WTC11 (cell line): ENCODE measurements around the gene TMEM263. TPM values are rescaled to one million over a fixed set of nuclear protein-coding genes. Genes with fewer than 3 reads are reported as not detected.

Experiments used
- ATAC-seq: fragments of 200-7000 bp; cut with Tn5 transposase; 2 replicates; pipeline ENCODE4 v1.10.0; 2021; ENCODE audit warnings: mild to moderate bottlenecking, moderate library complexity
- CTCF ChIA-PET: fragments of 300-600 bp; sonication (Branson Sonifier 250); formaldehyde crosslinking; loops from one replicate; lab custom pipeline; 2021; ENCODE audit warnings: antibody characterized with exemption; lab: Charles Lee
- POLR2A ChIA-PET: fragments of 350-600 bp; sonication (Branson Sonifier 250); formaldehyde crosslinking; loops from one replicate; lab custom pipeline; 2021; ENCODE audit warnings: antibody characterized with exemption; lab: Charles Lee
- DNase-seq: peaks from one replicate; pipeline ENCODE4 v3.0.0; 2021; ENCODE audit warnings: low spot score
- H3K27ac Mint-ChIP-seq: 2 replicates; pipeline ENCODE4 v1.8.0; 2021; ENCODE audit warnings: mixed read lengths
- H3K27me3 Mint-ChIP-seq: 2 replicates; pipeline ENCODE4 v1.8.0; 2021; ENCODE audit warnings: low read depth, mild to moderate bottlenecking, moderate library complexity, mixed read lengths
- H3K36me3 Mint-ChIP-seq: 2 replicates; pipeline ENCODE4 v1.8.0; 2021; ENCODE audit warnings: mixed read lengths
- H3K4me1 Mint-ChIP-seq: 2 replicates; pipeline ENCODE4 v1.8.0; 2022; ENCODE audit warnings: mixed read lengths
- H3K4me3 Mint-ChIP-seq: 2 replicates; pipeline ENCODE4 v1.8.0; 2021; ENCODE audit warnings: mild to moderate bottlenecking, moderate library complexity, mixed read lengths
- H3K9me3 Mint-ChIP-seq: 2 replicates; pipeline ENCODE4 v1.8.0; 2021; ENCODE audit warnings: mixed read lengths
- CBFB ChIP-seq: sonication (generic); formaldehyde crosslinking; IDR thresholded peaks from 2 replicates; pipeline ENCODE4 v1.8.1; 2022; ENCODE audit warnings: mild to moderate bottlenecking, low read depth, missing genetic modification reagents
- CREM ChIP-seq: sonication (generic); formaldehyde crosslinking; IDR thresholded peaks from 2 replicates; pipeline ENCODE4 v1.8.1; 2022; ENCODE audit warnings: mild to moderate bottlenecking, missing genetic modification reagents, moderate library complexity
- ESRRA ChIP-seq: sonication (generic); formaldehyde crosslinking; IDR thresholded peaks from 2 replicates; pipeline ENCODE4 v1.8.1; 2022; ENCODE audit warnings: mild to moderate bottlenecking, missing genetic modification reagents, borderline replicate concordance
- ETV6 ChIP-seq: sonication (generic); formaldehyde crosslinking; IDR thresholded peaks from 2 replicates; pipeline ENCODE4 v1.8.1; 2022; ENCODE audit warnings: mild to moderate bottlenecking, missing genetic modification reagents
- FOXP1 ChIP-seq: sonication (generic); formaldehyde crosslinking; IDR thresholded peaks from 2 replicates; pipeline ENCODE4 v1.8.0; 2022; ENCODE audit warnings: missing genetic modification reagents, mild to moderate bottlenecking, moderate library complexity, borderline replicate concordance
- JAZF1 ChIP-seq: fragments of 250-450 bp; sonication (Bioruptor Pico); IDR thresholded peaks from 2 replicates; pipeline ENCODE4 v1.9.0; 2021; ENCODE audit warnings: moderate library complexity, mild to moderate bottlenecking, inconsistent platforms
- KAT7 ChIP-seq: sonication (generic); formaldehyde crosslinking; IDR thresholded peaks from 2 replicates; pipeline ENCODE4 v1.8.1; 2023; ENCODE audit warnings: missing genetic modification reagents, mild to moderate bottlenecking, borderline replicate concordance
- MXD4 ChIP-seq: fragments of 250-450 bp; sonication (Bioruptor Pico); IDR thresholded peaks from 2 replicates; pipeline ENCODE4 v1.8.0; 2021; ENCODE audit warnings: mild to moderate bottlenecking, moderate library complexity, borderline replicate concordance
- NR2C2 ChIP-seq: sonication (generic); formaldehyde crosslinking; IDR thresholded peaks from 2 replicates; pipeline ENCODE4 v1.8.0; 2022; ENCODE audit warnings: mild to moderate bottlenecking, missing genetic modification reagents
- PRRX2 ChIP-seq: fragments of 250-450 bp; sonication (Bioruptor Pico); IDR thresholded peaks from 2 replicates; pipeline ENCODE4 v1.8.0; 2021; ENCODE audit warnings: mild to moderate bottlenecking
- RELA ChIP-seq: sonication (generic); formaldehyde crosslinking; IDR thresholded peaks from 2 replicates; pipeline ENCODE4 v1.8.1; 2022; ENCODE audit warnings: missing genetic modification reagents, mild to moderate bottlenecking, borderline replicate concordance
- SOX15 ChIP-seq: fragments of 250-450 bp; sonication (Bioruptor Pico); IDR thresholded peaks from 2 replicates; pipeline ENCODE4 v1.9.0; 2021; ENCODE audit warnings: mild to moderate bottlenecking
- SP1 ChIP-seq: sonication (generic); formaldehyde crosslinking; conservative IDR thresholded peaks from 2 replicates; pipeline ENCODE4 v1.8.1; 2022; ENCODE audit warnings: missing genetic modification reagents
- TEAD1 ChIP-seq: sonication (generic); formaldehyde crosslinking; IDR thresholded peaks from 2 replicates; pipeline ENCODE4 v1.8.0; 2022; ENCODE audit warnings: mild to moderate bottlenecking, missing genetic modification reagents
- ZNF396 ChIP-seq: fragments of 250-450 bp; sonication (Bioruptor Pico); IDR thresholded peaks from 2 replicates; pipeline ENCODE4 v1.8.0; 2021; ENCODE audit warnings: mild to moderate bottlenecking, moderate library complexity, borderline replicate concordance
- ZNF423 ChIP-seq: fragments of 250-450 bp; sonication (Bioruptor Pico); IDR thresholded peaks from 2 replicates; pipeline ENCODE4 v2.1.2; 2022; ENCODE audit warnings: mild to moderate bottlenecking, moderate library complexity
- total RNA-seq: library from RNA; stranded (reverse); gene quantifications from 3 replicates; pipeline ENCODE4 v1.2.3, GENCODE V29; 2021
- TF ChIP-seq, protein P1 (sequence below): fragments of 250-450 bp; sonication (Bioruptor Pico); IDR thresholded peaks from 2 replicates; pipeline ENCODE4 v1.9.0; 2021; ENCODE audit warnings: moderate library complexity, mild to moderate bottlenecking, inconsistent platforms, borderline replicate concordance
- TF ChIP-seq, protein P2 (sequence below): sonication (generic); formaldehyde crosslinking; conservative IDR thresholded peaks from 2 replicates; pipeline ENCODE4 v1.8.1; 2023; ENCODE audit warnings: mild to moderate bottlenecking, low read depth, missing genetic modification reagents, moderate library complexity
- TF ChIP-seq, protein P3 (sequence below): sonication (generic); formaldehyde crosslinking; IDR thresholded peaks from 2 replicates; pipeline ENCODE4 v1.8.0; 2022; ENCODE audit warnings: mild to moderate bottlenecking, missing genetic modification reagents
- TF ChIP-seq, protein P4 (sequence below): sonication (generic); formaldehyde crosslinking; IDR thresholded peaks from 2 replicates; pipeline ENCODE4 v1.8.1; 2022; ENCODE audit warnings: low read depth, mild to moderate bottlenecking, moderate library complexity, missing genetic modification reagents, borderline replicate concordance
- TF ChIP-seq, protein P5 (sequence below): sonication (generic); formaldehyde crosslinking; IDR thresholded peaks from 2 replicates; pipeline ENCODE4 v1.8.0; 2022; ENCODE audit warnings: mild to moderate bottlenecking, missing genetic modification reagents
- TF ChIP-seq, protein P6 (sequence below): sonication (generic); formaldehyde crosslinking; IDR thresholded peaks from 2 replicates; pipeline ENCODE4 v1.8.0; 2022; ENCODE audit warnings: missing genetic modification reagents
- TF ChIP-seq, protein P7 (sequence below): fragments of 200-600 bp; IDR thresholded peaks from 2 replicates; pipeline ENCODE4 v1.8.0; 2022; ENCODE audit warnings: antibody characterized with exemption
- TF ChIP-seq, protein P8 (sequence below): sonication (generic); formaldehyde crosslinking; IDR thresholded peaks from 2 replicates; pipeline ENCODE4 v1.8.1; 2023; ENCODE audit warnings: mild to moderate bottlenecking, missing genetic modification reagents

Gene TMEM263
- total RNA-seq, 1 experiment from 2014 or later, result 18.0 TPM

DNA sequence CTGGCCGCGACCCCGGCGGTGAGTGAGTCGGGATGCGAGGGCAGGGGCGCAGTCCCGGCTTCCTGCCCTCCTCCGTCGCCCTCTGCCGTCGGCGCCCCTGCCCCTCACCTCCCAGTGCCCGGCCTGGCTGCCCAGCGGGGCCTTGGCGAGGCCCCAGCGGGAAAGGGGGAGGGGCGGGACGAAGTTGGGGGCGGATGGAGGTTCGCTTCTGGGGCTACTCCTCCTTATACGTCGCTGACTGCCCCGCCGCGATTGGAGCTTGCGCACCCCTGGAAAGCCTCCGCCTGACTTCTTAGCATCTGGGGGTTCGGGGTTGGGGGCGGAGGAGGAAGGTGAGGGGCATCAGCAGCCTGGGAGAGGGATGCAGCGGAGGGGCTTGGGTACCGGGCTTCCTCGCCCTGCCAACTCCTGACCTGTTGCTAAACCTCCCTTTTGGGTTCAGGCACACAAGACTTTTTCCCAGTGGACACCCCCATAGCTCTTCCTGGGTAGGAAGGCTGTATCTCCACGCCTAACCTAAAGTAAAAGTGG lies 406 bp downstream of the TMEM263 start:
- CTCF ChIA-PET, result interaction anchor here (1.0 to 2.9 kb wide), 5 partner anchors 37 to 598 kb away, joined by 3 to 18 read pairs (median 10); partner anchors contain the start of genes CRY1 and POLR3B
- ATAC-seq (peak; percentile 76), DNase-seq (no peak)
- peak overlapping the region; percentile 94 for H3K27ac Mint-ChIP-seq
- peak overlapping the region; percentile 97 for H3K4me3 Mint-ChIP-seq
- H3K4me1 Mint-ChIP-seq, result peaks cover 8% of the 10 kb centered on the region
- no peaks in the 10 kb centered on the region for H3K36me3 Mint-ChIP-seq
- no peaks in the 10 kb centered on the region for H3K9me3 Mint-ChIP-seq
- POLR2A ChIA-PET, result interaction anchor here (0.9 to 1.7 kb wide), 3 partner anchors 31 to 375 kb away, joined by 3 to 6 read pairs (median 4); partner anchors contain the start of gene MTERF2
- H3K27me3 Mint-ChIP-seq, result peaks cover 38% of the 10 kb centered on the region
- TF ChIP-seq KAT7, result no peak
- TF ChIP-seq, protein P1, sequence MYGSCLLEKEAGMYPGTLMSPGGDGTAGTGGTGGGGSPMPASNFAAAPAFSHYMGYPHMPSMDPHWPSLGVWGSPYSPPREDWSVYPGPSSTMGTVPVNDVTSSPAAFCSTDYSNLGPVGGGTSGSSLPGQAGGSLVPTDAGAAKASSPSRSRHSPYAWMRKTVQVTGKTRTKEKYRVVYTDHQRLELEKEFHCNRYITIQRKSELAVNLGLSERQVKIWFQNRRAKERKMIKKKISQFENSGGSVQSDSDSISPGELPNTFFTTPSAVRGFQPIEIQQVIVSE (CRISPR knock-in tag), result no peak
- TF ChIP-seq SOX15 (CRISPR knock-in tag), result no peak
- TF ChIP-seq, protein P2, sequence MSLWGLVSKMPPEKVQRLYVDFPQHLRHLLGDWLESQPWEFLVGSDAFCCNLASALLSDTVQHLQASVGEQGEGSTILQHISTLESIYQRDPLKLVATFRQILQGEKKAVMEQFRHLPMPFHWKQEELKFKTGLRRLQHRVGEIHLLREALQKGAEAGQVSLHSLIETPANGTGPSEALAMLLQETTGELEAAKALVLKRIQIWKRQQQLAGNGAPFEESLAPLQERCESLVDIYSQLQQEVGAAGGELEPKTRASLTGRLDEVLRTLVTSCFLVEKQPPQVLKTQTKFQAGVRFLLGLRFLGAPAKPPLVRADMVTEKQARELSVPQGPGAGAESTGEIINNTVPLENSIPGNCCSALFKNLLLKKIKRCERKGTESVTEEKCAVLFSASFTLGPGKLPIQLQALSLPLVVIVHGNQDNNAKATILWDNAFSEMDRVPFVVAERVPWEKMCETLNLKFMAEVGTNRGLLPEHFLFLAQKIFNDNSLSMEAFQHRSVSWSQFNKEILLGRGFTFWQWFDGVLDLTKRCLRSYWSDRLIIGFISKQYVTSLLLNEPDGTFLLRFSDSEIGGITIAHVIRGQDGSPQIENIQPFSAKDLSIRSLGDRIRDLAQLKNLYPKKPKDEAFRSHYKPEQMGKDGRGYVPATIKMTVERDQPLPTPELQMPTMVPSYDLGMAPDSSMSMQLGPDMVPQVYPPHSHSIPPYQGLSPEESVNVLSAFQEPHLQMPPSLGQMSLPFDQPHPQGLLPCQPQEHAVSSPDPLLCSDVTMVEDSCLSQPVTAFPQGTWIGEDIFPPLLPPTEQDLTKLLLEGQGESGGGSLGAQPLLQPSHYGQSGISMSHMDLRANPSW (CRISPR knock-in tag), result no peak
- peak; percentile 20; the same call in 1 of the 2 replicates for TF ChIP-seq ESRRA
- peak; percentile 13; the same call in 1 of the 2 replicates for TF ChIP-seq ZNF423 (CRISPR knock-in tag)
- TF ChIP-seq CBFB, result no peak
- TF ChIP-seq RELA (CRISPR knock-in tag), result no peak
- no peak; the same call in 1 of the 2 replicates for TF ChIP-seq FOXP1 (CRISPR knock-in tag)
- TF ChIP-seq, protein P3, sequence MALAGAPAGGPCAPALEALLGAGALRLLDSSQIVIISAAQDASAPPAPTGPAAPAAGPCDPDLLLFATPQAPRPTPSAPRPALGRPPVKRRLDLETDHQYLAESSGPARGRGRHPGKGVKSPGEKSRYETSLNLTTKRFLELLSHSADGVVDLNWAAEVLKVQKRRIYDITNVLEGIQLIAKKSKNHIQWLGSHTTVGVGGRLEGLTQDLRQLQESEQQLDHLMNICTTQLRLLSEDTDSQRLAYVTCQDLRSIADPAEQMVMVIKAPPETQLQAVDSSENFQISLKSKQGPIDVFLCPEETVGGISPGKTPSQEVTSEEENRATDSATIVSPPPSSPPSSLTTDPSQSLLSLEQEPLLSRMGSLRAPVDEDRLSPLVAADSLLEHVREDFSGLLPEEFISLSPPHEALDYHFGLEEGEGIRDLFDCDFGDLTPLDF (CRISPR knock-in tag), result no peak
- TF ChIP-seq, protein P4, sequence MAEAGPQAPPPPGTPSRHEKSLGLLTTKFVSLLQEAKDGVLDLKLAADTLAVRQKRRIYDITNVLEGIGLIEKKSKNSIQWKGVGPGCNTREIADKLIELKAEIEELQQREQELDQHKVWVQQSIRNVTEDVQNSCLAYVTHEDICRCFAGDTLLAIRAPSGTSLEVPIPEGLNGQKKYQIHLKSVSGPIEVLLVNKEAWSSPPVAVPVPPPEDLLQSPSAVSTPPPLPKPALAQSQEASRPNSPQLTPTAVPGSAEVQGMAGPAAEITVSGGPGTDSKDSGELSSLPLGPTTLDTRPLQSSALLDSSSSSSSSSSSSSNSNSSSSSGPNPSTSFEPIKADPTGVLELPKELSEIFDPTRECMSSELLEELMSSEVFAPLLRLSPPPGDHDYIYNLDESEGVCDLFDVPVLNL (CRISPR knock-in tag), result no peak
- TF ChIP-seq SP1 (CRISPR knock-in tag), result 0 out of 2 replicates have a peak, but pooled peaks have one; percentile 4
- TF ChIP-seq JAZF1 (CRISPR knock-in tag), result no peak
- TF ChIP-seq ZNF396 (CRISPR knock-in tag), result no peak
- peak; percentile 71 for TF ChIP-seq ETV6 (CRISPR knock-in tag)
- TF ChIP-seq, protein P5, sequence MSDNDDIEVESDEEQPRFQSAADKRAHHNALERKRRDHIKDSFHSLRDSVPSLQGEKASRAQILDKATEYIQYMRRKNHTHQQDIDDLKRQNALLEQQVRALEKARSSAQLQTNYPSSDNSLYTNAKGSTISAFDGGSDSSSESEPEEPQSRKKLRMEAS, result no peak
- TF ChIP-seq CREM, result 0 out of 2 replicates have a peak, but pooled peaks have one; percentile 20
- TF ChIP-seq, protein P6, sequence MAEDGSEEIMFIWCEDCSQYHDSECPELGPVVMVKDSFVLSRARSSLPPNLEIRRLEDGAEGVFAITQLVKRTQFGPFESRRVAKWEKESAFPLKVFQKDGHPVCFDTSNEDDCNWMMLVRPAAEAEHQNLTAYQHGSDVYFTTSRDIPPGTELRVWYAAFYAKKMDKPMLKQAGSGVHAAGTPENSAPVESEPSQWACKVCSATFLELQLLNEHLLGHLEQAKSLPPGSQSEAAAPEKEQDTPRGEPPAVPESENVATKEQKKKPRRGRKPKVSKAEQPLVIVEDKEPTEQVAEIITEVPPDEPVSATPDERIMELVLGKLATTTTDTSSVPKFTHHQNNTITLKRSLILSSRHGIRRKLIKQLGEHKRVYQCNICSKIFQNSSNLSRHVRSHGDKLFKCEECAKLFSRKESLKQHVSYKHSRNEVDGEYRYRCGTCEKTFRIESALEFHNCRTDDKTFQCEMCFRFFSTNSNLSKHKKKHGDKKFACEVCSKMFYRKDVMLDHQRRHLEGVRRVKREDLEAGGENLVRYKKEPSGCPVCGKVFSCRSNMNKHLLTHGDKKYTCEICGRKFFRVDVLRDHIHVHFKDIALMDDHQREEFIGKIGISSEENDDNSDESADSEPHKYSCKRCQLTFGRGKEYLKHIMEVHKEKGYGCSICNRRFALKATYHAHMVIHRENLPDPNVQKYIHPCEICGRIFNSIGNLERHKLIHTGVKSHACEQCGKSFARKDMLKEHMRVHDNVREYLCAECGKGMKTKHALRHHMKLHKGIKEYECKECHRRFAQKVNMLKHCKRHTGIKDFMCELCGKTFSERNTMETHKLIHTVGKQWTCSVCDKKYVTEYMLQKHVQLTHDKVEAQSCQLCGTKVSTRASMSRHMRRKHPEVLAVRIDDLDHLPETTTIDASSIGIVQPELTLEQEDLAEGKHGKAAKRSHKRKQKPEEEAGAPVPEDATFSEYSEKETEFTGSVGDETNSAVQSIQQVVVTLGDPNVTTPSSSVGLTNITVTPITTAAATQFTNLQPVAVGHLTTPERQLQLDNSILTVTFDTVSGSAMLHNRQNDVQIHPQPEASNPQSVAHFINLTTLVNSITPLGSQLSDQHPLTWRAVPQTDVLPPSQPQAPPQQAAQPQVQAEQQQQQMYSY (CRISPR knock-in tag), result no peak
- TF ChIP-seq NR2C2 (CRISPR knock-in tag), result no peak
- TF ChIP-seq TEAD1 (CRISPR knock-in tag), result 0 out of 2 replicates have a peak, but pooled peaks have one; percentile 19
- TF ChIP-seq, protein P7, sequence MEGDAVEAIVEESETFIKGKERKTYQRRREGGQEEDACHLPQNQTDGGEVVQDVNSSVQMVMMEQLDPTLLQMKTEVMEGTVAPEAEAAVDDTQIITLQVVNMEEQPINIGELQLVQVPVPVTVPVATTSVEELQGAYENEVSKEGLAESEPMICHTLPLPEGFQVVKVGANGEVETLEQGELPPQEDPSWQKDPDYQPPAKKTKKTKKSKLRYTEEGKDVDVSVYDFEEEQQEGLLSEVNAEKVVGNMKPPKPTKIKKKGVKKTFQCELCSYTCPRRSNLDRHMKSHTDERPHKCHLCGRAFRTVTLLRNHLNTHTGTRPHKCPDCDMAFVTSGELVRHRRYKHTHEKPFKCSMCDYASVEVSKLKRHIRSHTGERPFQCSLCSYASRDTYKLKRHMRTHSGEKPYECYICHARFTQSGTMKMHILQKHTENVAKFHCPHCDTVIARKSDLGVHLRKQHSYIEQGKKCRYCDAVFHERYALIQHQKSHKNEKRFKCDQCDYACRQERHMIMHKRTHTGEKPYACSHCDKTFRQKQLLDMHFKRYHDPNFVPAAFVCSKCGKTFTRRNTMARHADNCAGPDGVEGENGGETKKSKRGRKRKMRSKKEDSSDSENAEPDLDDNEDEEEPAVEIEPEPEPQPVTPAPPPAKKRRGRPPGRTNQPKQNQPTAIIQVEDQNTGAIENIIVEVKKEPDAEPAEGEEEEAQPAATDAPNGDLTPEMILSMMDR, result no peak
- TF ChIP-seq, protein P8, sequence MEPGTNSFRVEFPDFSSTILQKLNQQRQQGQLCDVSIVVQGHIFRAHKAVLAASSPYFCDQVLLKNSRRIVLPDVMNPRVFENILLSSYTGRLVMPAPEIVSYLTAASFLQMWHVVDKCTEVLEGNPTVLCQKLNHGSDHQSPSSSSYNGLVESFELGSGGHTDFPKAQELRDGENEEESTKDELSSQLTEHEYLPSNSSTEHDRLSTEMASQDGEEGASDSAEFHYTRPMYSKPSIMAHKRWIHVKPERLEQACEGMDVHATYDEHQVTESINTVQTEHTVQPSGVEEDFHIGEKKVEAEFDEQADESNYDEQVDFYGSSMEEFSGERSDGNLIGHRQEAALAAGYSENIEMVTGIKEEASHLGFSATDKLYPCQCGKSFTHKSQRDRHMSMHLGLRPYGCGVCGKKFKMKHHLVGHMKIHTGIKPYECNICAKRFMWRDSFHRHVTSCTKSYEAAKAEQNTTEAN (CRISPR knock-in tag), result no peak
- TF ChIP-seq PRRX2, result no peak
- no peak for TF ChIP-seq MXD4
